Measurements from ENCODE around the gene NPAS3. TPM values are rescaled to one million over a fixed set of nuclear protein-coding genes. Genes with fewer than 3 reads are reported as not detected.

NPAS3 gene
- total RNA-seq, 1 donor from 2014 or later, result 0.07 TPM

DNA sequence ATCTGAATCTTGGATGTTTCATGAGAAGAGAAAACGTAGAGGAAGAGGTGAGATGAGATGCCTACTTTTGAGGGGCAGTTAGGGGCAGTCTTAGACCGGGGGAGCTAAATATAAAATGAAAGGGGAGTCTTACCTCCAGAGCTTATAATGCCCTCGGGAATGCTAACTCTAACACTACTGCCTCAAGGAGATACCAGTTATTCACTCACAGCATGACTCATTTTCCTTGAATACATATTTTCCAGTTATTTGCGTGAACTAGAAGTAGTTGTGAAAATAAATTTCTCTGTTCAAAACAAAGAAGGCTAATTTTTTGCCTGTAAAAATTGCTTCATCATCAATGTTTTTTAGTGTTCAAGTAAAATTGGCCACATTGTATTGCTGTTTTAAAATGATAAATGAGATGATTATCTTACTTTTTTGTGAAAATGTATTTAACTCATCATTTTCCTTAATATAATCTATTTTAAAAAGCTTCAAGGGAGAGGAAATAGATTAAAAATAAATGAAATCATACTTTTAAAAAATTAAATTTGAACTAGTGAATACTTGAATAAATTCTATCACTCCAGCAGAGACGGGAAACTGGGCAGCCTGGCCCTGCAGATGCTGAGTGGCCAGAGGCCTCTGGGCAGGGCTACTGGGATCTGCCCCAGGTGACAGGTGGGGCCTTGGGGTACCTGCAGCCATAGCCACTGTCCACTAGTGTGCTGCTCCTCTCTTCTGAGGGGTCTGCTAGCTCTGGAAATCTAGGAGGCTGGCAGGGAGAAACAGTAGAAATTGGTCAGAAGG lies 672.9 kb downstream of the NPAS3 start:
- DNase-seq (ENCODE audit: low read depth, low spot score), result peak; percentile 56

DNA sequence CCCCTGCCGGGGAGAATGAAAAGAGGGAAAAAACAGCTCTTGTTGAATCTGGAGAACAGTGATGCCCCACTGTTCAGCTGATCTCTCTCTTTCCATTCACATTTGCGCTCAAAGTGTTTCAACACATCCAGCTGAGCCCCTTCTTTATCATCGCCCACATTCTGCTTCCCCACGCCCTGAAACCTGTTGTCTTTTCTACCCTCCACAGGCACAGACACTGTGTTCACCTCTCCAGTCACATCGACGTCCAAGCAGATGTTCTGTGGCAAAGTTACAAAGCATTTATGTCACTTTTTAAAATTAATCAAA lies 673.5 kb downstream of the NPAS3 start:
- no peak for DNase-seq (ENCODE audit: low read depth, low spot score)

DNA sequence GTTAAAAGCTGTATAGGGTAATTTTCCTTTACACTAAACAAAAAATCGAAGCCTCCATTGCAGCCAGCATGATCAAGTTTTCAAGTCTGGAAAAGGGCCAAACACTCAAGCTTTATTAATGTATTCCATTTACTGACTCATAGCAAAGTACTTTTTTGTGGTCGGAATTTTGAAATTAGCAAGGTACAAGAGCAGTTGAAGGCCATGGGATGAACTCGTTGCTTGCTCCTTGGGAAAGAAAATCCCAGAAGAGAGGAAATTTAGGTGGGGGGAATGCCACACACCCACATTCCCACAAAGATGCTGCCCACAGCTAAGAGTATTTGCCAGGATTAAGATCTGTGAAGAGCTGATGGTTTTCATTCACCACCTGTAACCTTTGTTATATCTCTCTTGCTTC lies 678.5 kb downstream of the NPAS3 start:
- no peak for DNase-seq (ENCODE audit: low read depth, low spot score)

DNA sequence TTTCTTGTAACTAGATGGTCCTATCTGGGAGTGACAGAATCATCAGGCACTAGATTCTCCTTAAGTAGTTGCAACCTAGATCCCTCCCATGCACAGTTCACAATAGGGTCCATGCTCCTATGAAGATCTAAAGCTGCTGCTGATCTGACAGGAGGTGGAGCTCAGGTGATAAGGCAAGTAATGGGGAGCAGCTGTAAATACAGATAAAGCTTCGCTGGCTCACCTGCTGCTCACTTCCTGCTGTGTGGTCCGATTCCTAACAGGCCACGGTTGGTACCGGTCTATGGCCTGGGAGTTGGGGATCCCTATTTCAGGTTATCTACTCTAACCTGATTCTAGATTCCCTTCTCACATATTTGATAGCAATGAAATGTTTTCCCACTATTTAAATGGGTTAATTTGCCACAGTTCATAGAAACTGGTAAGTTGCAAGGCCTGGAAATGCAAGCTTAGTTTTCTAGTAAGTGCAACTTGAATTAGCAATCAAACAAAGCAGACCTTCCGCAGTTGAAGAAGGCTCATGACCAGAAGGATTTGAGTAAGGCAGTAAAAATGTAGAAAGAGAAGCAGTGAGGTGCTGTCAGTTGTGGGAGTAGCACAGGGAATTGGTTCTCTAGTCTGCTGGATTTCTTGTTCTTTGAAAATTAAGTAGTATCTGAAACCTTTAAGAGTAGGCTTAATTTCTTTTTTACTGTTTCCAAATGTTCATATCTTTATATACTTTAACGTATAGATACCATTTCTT lies 679.9 kb downstream of the NPAS3 start:
- DNase-seq (ENCODE audit: low read depth, low spot score), result no peak

DNA sequence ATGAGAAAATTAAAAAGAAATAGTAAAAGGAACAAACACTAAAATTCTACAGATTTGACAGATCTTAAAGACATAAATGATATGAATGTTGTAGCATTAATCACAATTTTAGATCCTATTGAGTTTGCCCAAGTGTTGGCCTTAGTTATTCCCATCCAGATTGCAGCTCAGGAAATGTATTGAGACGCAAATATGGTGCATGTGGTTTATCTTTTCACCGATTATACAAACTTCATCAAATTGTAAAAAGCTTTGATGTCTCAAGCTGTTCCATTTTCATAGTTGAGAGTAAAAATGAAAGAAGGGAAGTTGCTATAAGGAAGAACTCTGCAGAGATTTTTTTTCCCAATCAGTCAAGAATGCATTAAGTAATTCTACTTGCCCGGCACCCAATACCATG lies 683.8 kb downstream of the NPAS3 start:
- no peak for DNase-seq (ENCODE audit: low read depth, low spot score)

DNA sequence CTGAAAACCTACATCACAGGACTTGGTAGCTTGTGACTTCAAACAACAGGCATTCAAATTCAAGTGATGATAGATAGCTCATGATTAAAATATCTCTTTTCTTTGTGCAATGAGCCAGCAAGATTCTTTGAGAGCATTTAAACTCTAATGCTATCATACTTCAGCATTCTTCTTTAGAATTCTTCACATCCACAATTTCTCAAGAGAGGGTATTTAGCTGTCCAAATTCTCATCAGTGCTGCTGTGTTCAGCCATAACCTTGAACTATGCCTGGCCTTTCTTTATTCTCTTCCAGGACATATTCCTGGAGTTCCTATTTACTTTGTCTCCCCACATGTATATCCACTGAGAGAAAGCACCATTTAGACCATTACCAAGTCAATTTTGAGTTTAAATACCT lies 691.1 kb downstream of the NPAS3 start:
- no peak for DNase-seq (ENCODE audit: low read depth, low spot score)

DNA sequence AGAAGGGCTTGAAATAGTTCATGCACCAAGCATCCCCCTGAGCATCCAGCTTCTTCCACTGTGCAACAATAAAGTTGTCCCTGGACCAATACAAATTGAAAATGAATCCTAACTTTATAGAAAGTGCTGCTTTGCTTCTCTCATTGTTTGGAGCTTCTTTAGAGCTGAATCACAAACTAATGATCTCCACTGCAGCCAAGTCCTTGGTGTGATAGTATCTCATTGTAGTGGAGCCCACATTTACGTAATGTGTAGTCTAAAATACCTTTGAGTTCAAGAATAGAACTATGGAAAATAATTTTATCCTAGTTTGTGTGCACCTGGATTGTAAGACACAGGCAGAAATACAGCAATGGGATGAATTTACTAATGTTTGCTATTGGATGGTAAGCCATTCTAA lies 692.3 kb downstream of the NPAS3 start:
- DNase-seq (ENCODE audit: low read depth, low spot score), result no peak

DNA sequence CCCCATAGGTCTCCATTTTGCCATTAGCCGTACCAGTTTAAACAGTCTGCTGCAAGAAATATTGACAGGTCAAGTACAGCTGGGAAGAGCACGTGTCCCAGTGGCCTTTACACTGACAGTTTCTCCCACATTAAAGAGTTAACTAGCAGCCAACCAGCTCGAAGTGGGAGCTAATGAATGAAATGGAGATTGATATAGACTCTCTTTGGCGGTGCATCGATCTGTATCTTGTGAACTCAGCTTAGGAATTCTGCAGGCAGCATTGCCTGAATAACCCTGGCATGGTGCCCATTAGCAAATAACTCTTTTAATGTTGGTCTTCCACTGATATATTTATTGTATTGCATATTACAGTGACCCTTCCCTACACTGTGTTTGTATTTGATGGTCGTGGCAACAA lies 692.8 kb downstream of the NPAS3 start:
- DNase-seq (ENCODE audit: low read depth, low spot score), result no peak

DNA sequence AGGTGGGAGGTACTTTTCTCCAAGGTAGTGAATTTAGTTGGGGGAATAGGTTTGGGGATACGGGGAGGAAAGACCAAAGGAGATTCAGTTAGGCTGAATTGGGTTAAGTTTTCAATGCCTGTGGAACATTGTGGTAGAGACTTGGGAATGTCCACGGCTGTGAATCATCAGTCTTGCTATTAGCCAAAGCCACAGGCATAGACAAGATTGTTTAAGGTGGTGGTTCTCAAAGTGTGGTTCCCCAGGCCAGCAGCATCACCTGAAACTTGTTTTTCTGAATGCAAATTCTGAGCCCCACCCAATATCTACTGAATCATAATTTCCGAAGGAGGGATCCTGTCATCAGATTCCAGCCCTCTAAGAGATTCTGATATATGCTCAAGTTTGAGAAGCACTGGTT lies 696.0 kb downstream of the NPAS3 start:
- no peak for DNase-seq (ENCODE audit: low read depth, low spot score)

DNA sequence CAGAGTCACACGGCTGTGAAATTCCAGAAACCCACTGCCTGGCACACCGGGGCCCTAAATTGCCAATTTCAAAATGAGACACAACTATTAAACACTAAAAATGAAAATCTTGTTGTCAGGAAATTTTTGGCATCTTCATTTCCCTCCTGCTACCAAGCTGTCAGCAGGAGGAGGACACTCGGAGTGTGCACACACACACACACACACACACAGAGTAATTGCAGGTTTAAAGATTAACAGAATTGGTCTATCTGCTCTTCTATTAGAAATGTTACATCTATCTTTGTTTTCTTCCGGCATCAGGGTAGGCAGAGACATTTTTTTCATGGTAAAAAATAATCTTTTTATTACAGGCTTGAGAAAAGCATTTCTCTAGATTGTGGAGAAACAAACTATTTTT lies 698.0 kb downstream of the NPAS3 start:
- DNase-seq (ENCODE audit: low read depth, low spot score), result no peak

DNA sequence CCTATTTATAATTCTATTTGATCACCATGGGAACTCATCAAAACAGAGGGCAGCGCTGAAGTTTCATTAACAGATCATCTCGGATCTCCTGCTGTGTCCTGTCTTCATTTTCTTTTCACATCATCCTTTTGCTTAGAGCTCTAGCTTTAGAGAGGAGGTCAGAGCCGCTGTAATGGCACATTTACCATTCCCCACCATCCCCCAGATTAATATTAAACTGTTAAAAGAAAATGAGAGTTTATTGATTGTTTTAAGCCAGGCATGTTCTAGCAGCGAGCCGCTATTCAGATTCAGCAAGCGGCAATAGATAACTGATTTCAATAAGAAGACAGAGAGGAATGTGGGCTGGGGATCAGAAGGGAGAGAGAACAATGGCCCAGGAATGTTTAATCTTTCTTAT lies 703.4 kb downstream of the NPAS3 start:
- no peak for DNase-seq (ENCODE audit: low read depth, low spot score)

DNA sequence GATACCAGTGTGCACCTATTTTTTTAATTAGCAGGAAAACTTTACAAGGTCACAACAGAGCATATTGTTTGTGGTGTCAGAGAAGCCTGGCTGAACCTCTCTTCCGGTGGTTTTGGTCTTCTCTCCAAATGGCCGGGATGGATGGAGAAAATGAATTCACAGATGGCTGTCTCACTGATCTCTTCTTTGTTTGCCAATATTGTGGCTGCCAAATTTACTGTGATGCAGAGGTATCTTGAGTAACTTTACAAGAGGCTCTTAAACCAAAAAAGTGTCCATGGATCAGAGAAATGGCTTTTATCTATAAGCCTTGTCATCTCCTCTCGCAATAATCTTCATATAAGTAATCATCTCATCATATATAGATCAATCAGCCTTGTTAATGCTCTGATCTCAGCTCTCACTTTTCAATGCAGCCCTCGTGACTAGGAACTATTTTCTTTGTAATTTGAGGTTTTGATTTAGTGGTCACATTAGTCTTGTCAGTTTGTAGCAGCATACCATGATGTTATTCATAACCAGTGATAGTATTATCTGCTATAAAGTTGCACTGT lies 704.1 kb downstream of the NPAS3 start:
- no peak for DNase-seq (ENCODE audit: low read depth, low spot score)

DNA sequence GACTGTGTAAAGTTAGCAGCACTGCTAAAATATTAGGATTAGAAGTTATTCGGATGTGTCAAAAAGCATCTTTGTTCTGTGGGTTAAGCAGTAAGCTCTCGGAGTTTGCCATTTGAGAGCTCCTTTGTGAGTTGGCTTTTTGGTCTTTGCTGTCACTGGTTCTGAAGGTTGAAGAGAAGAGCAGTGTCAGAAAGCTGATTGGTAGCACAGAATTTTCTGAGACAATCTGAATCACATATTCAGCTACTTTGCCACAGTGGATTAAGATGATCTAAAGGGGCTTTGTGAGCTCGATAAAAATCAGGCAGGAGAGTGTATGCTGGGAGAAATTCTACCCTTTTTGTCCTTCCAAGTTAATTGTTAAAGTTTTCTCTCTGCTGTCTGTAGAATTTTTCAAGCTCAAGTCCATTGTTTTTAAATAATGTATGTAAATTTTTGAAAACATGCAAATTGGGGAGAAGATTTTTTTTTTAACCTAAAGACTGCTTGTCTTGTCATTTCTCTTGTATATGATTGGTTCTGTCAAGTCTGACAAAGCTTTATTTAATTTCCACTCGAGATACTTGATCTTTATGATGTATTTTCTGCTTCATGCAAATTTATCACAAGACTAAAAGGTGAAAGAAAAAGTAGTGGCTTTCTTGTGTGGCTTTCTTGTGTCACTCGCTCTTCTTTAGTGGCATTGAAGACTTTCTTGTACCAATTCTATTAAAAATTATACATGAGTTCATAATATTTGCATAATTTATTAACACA lies 704.9 kb downstream of the NPAS3 start:
- DNase-seq (ENCODE audit: low read depth, low spot score), result no peak

DNA sequence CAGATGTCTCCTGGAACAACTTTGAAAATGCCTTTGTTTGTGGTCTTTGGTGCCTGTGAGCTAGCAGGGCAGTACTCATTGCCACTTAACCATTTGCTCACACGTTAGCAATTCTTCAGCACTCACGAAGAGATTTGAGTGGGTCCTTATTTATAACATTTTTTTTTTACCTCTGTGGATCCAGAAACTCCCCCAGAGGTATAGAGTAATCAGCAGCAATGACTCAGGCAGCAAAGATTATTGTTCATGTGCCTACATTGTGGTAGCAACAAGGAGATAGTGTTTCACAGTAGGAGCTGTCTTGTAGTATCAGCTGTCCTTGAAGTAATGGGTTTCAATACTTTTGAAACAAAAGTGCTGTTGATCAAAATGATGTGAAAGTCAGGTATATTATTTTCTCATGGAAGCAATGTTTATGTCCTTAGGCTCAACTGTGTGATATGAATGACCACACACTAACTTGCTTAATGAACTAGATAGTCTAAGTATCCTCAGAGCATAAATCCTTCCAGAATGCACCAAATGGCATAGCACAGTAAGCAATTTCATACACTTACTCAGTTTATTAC lies 708.1 kb downstream of the NPAS3 start:
- DNase-seq (ENCODE audit: low read depth, low spot score), result no peak

DNA sequence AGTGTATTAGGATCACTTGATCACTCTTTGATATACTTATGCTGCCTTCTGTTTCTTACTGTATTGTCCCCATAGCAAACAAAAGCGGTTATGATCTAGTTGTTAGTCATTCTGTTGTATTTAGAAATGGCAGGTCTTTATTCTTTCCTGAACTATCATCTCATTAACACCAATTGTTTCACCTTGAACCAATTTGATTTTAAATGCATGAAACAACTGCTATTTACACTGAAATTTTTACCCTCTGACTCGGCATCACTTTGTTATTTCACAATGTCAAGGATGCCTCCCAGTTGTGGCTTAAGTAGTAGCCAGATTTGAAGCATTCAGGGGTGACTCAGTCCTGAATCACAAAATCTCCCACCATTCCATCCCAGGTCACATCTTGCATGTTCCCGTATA lies 708.7 kb downstream of the NPAS3 start:
- peak; percentile 68 for DNase-seq (ENCODE audit: low read depth, low spot score)

DNA sequence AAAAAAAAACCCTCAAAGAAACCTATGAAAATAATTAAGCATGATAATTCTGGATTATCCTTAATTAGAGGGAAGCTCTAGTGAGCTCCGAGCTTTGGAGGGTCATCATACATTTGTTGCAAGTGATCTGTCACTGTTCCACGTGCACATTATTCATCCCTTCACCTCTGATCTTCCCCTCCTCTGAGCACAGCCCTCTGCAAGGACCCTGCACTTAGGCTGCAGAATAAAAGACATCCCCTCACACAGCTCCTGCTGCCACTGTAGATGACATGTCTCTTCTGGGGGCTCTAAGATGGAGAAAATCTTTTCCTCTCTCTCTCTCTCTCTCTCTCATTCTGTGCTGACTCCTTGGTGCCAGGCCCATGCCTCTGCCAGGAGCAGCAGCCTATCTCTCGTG lies 711.8 kb downstream of the NPAS3 start:
- DNase-seq (ENCODE audit: low read depth, low spot score), result no peak

DNA sequence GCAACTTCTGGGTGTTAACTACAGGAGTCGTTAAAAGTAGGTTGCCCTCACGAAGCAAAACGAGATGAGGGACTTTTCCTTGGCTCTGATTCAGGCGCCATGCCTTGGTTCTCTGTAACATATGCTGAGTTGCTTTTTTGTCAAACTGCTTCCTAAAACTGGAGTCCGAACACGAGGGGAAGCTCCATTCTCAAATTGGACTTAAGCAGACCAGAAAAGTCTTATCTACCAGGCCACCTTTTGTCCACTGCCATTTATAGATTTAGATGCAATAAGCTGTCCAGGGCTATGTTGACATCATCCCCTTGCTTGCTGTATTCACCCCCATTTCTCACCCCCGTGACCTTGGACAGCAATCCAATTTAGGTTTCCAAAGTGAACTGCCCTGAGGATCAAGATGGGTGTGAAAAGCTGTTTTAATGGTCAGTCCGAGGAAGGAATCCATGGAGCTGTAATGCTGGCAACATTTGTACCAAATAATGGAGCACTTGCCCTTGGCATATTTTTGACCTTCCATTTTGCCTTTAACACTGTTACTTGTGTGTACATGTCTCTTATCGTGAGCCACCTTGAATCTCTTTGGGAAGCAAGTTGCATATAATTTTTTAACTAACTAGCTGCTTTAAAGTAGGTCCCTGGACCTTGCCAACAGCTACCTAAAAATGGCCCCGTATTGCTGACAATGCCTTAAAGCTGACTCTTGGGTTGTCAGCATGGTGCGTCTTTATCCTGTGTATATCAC lies 714.1 kb downstream of the NPAS3 start:
- DNase-seq (ENCODE audit: low read depth, low spot score), result no peak

DNA sequence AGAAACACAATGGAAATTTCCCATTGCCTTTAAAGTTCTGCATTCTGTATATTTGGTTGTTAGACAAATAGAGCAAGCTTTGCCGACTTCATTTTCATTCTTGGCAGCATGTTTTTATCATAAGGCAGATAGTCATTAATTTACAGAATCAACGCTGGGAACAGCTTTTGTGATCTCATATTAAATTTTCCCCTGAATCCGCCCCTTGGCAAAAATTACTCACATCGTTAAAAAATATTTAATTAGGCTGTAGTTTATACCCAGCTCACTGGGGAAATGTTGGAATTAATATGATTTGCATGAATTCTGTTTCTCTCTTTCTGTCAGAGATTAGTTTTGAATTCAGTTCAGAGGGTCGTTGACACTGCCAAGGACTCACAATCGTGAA lies 714.6 kb downstream of the NPAS3 start:
- no peak for DNase-seq (ENCODE audit: low read depth, low spot score)

DNA sequence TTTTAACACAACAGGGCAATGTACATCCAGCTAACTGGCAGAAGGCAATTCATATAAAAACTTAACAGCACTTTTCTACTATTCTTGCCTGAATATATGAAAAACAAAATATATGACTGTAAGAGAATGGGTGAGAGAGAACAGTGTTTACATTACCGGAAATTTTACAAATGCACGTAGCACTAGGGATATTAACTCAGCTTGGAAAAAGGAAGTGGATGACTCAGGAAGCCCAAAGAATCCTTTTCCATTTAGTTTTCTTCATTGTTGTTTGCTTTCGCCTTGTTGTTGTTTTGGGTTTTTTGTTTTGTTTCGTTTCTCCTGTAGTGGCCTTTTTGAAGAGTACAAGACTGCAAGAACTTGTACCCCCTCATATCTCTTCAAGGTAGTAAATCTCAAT lies 716.7 kb downstream of the NPAS3 start:
- DNase-seq (ENCODE audit: low read depth, low spot score), result peak; percentile 44

DNA sequence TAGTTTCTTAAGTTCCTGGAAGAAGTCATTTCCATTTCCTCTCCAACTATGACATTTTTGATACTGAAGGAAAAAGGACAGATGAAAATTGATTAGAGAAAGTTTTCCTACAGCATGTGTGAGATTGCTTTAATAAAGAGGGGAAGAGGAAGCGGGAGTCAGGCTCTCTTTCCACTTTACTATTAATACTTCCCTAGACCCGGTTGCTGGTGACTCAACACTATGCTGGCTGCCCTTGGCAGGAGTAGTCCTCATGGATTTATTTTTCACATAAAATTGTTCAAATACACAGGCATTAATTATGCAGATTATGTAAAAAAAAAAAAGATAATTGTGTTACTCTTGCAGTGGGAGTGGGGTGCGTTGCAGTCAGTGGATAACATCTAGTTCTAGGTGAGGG lies 718.8 kb downstream of the NPAS3 start:
- peak; percentile 48 for DNase-seq (ENCODE audit: low read depth, low spot score)

DNA sequence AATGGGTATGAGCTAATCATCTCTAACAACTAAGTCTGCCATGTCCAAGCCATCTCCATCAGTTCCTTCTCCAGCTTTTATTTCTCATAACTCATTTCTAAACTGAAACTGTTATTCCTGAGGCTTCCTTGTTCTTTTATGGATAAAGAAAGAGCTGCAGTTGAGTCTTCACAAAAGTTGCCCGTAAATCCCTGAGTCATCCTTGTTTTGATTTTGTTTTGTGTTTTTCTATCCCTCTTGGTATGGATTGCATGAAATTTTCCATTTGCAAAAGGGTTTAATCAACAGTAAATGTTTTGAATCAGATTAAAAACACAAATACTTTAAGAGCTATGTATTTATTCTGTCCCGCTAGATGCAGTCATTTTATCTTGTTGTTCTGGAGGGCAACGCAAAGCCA lies 721.6 kb downstream of the NPAS3 start:
- no peak for DNase-seq (ENCODE audit: low read depth, low spot score)
